Chondrocyte (in vitro differentiated cells): ENCODE results near the gene DNMT1. TPM values are rescaled to one million over a fixed set of nuclear protein-coding genes. Genes with fewer than 3 reads are reported as not detected.

Source experiments
- DNase-seq: peaks from one replicate; pipeline ENCODE4 v3.0.0; 2021; ENCODE audit warnings: mixed read lengths, low spot score
- H3K27ac Mint-ChIP-seq: one replicate; pipeline ENCODE4 v1.8.0; 2021; ENCODE audit warnings: mild to moderate bottlenecking, moderate library complexity, mixed read lengths; ENCODE audit not compliant: unreplicated experiment
- H3K27me3 Mint-ChIP-seq: 2 replicates; pipeline ENCODE4 v1.8.0; 2021; ENCODE audit warnings: low read depth, mixed read lengths
- H3K36me3 Mint-ChIP-seq: 2 replicates; pipeline ENCODE4 v1.8.0; 2021; ENCODE audit warnings: low read depth, mixed read lengths
- H3K4me1 Mint-ChIP-seq: 2 replicates; pipeline ENCODE4 v1.8.0; 2021; ENCODE audit warnings: low read depth, mild to moderate bottlenecking, mixed read lengths
- H3K4me3 Mint-ChIP-seq: one replicate; pipeline ENCODE4 v1.8.0; 2021; ENCODE audit warnings: mild to moderate bottlenecking, moderate library complexity, mixed read lengths; ENCODE audit not compliant: unreplicated experiment
- H3K9me3 Mint-ChIP-seq: 2 replicates; pipeline ENCODE4 v1.8.0; 2021; ENCODE audit warnings: low read depth, mixed read lengths
- total RNA-seq: library from RNA; stranded (reverse); gene quantifications from 3 replicates; pipeline ENCODE4 v1.2.1, GENCODE V29; 2021
- TF ChIP-seq, protein P1 (sequence below): fragments of 200-600 bp; sonication (generic); IDR thresholded peaks from 2 replicates; pipeline ENCODE4 v1.5.0; 2021; ENCODE audit warnings: antibody characterized with exemption, mild to moderate bottlenecking, moderate library complexity

DNMT1 gene
- total RNA-seq, 1 donor from 2014 or later, result 47.8 TPM

DNA sequence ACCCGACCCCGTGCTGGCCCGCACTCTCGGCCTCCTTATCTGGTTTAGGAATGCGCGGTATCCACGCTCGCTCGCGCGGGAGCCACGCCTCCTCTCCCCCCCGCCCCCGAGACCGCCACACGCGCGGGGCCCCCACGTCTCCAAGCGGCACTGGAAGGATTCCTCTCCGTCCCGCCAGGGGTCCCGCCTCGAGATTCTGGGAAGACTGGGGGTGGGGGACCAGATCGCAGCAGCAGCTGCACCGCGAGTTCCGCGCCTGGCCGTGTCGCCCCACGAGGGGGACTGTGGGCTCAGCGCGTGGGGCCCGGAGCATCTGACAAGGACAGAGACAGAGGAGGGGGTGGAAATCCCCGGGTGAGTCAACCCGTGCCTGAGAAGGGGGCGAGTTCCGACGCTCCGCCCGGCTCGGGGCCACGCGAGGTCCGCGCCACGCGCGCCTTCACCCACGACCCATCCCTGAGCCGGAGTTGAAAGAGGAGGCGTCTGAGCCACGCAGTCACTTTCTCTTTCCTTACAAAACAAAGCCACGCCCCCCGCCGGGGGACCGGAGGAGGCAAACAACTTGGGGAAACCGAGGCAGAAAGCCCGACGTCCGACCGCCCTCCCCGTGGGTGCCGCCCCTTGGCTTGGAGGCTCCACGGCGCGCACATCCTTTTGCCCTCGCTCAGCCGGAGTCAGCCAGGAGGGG, 35.6 kb upstream of the DNMT1 start:
- TF ChIP-seq, protein P1, sequence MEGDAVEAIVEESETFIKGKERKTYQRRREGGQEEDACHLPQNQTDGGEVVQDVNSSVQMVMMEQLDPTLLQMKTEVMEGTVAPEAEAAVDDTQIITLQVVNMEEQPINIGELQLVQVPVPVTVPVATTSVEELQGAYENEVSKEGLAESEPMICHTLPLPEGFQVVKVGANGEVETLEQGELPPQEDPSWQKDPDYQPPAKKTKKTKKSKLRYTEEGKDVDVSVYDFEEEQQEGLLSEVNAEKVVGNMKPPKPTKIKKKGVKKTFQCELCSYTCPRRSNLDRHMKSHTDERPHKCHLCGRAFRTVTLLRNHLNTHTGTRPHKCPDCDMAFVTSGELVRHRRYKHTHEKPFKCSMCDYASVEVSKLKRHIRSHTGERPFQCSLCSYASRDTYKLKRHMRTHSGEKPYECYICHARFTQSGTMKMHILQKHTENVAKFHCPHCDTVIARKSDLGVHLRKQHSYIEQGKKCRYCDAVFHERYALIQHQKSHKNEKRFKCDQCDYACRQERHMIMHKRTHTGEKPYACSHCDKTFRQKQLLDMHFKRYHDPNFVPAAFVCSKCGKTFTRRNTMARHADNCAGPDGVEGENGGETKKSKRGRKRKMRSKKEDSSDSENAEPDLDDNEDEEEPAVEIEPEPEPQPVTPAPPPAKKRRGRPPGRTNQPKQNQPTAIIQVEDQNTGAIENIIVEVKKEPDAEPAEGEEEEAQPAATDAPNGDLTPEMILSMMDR, result peak; percentile 45
- no peaks in the 10 kb centered on the region for H3K36me3 Mint-ChIP-seq
- peaks cover 13% of the 10 kb centered on the region for H3K4me1 Mint-ChIP-seq
- H3K27me3 Mint-ChIP-seq, result no peaks in the 10 kb centered on the region
- no peaks in the 10 kb centered on the region for H3K9me3 Mint-ChIP-seq
- DNase-seq, result no peak
- H3K27ac Mint-ChIP-seq, result peak overlapping the region; percentile 49
- H3K4me3 Mint-ChIP-seq, result peak overlapping the region; percentile 80

DNA sequence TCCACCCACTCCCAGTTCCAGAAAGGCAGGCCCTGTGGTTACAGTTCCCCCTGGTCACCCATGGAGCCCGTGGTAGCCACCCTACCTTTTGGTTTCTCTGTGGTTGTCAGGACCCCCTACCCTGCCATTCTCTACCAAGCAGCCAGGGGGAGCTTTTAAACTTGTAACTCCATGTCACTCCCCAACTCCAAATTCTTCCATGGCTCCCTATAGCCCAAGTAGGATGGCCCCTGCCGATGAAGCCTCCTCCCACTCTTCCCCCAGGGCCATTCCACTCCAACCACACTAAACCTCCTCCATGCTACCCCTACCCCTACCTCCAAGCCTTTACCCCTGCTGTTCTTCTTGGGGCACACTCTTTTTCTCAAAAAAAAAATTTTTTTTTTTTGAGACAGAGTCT, 34.2 kb upstream of the DNMT1 start:
- Mint-ChIP-seq H3K36me3 (peaks cover 5% of the 10 kb centered on the region), H3K4me3 (peak overlapping the region; percentile 15), H3K27me3 (no peaks in the 10 kb centered on the region), H3K9me3 (no peaks in the 10 kb centered on the region), H3K4me1 (peaks cover 13% of the 10 kb centered on the region), H3K27ac (peak overlapping the region; percentile 45)
- DNase-seq, result no peak
- TF ChIP-seq, protein P1, result peak; percentile 75

DNA sequence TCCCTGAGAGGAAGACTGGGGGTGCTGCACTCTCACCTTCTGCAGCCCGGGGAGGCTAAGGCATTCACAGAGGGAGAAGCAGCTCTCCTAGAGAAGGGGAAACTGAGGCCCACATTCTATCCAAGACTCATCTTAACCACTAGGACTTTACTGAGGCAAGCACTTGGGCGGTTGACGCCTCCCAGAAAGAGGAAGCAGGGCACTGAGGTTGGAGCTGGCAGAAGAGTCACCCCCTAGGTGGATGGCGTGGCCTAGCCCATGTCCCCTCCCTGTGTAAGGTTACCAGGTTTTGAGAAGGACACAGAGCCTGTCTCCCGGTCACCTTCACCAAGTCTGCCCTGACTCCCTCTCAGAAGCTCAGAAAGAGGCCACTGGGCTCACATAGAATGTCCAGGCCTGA, 33.6 kb upstream of the DNMT1 start:
- Mint-ChIP-seq H3K27me3 (no peaks in the 10 kb centered on the region), H3K27ac (no peak overlapping the region), H3K36me3 (peaks cover 5% of the 10 kb centered on the region), H3K4me3 (no peak overlapping the region), H3K4me1 (peaks cover 13% of the 10 kb centered on the region), H3K9me3 (no peaks in the 10 kb centered on the region)
- no peak for DNase-seq
- TF ChIP-seq, protein P1, result no peak

DNA sequence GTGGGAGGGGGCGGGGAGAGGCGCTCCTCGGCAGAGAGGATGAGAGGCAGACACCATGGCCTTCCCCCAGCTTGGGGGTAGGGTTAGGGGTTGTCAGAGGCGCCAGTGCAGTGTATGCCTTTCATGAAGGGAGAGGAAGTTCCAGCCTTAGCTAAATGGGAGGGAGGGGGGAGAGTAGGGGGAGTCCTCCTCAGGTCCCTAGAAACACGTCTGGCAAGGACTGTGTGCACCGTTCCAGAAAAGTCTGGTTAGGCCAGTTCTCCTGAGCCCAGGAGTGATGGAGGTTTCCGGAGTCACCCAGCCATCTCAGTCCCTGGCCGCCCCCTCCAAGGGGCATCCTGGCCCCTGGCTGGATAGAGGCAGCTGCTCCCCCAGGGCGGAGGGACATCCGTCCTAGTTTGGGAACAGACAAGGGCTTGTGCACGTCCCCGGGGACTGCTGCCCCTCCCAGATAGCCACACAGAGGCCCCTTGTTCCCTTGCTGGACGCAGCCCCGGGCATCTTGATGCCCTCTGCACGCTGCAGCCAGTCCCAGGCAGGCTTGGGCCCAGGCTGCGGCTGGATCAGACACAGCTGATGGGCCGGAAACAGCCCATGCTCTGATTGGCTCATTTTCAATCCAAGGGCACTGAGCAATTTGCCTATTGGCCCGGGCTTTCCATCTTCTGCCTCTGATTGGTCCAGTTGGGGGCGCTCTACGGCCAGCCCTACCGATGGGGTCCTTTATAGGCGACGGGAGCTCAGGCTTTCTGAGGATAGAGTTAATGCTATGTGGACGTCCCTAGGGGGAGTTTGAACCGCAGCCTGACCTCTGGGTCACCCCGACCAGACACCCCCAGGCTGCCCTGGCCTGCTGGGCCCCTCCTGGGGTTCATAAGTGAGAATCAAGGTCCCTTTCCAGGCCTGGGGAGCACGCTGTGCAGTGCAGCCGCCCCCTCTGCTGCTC, 32.5 kb upstream of the DNMT1 start:
- TF ChIP-seq, protein P1, result peak; percentile 65
- no peak overlapping the region for H3K4me3 Mint-ChIP-seq
- H3K27ac Mint-ChIP-seq, result no peak overlapping the region
- DNase-seq, result no peak
- peaks cover 13% of the 10 kb centered on the region for H3K4me1 Mint-ChIP-seq
- peaks cover 7% of the 10 kb centered on the region for H3K36me3 Mint-ChIP-seq
- no peaks in the 10 kb centered on the region for H3K9me3 Mint-ChIP-seq
- H3K27me3 Mint-ChIP-seq, result no peaks in the 10 kb centered on the region

DNA sequence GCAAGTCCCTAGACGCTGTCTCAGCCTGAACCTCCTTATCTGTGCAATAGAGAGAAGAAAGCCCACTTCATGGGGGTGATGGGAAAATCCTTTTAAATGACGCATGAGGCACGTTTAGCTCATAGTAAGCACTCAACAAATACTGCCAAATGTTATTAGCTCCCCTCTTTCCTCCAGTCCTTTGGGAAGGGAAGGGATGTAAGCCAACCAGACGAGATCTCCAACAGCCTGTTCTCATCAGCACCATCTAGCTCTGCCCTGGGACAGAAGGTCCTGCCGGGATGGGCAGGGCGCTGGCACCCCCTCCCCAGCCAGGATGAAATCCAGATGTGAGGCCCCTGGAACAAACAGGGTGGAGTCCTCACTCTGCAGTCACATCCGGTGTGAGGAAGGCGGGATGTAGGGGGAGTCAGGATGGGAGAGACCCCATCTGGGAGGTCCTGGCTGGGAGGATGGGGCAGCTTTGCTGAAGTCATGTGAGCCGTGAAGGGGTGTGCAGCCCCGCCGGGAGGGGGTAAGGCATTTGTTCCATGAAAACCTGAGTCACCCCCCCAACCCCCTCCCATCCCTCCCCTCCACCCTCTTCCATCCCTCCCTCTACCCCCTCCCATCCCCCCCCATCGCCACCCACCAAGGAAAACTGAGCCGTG, 31.7 kb upstream of the DNMT1 start:
- H3K36me3 Mint-ChIP-seq, result peaks cover 7% of the 10 kb centered on the region
- peak overlapping the region; percentile 25 for H3K4me3 Mint-ChIP-seq
- DNase-seq, result no peak
- no peaks in the 10 kb centered on the region for H3K9me3 Mint-ChIP-seq
- H3K27ac Mint-ChIP-seq, result peak overlapping the region; percentile 62
- no peaks in the 10 kb centered on the region for H3K27me3 Mint-ChIP-seq
- peaks cover 13% of the 10 kb centered on the region for H3K4me1 Mint-ChIP-seq
- TF ChIP-seq, protein P1, result no peak
